NB4 (cell line): ENCODE measurements around the gene TMEM63B.

Source experiments
- DNase-seq: peaks from one replicate; pipeline ENCODE4 v3.0.0; 2010; ENCODE audit warnings: low read depth
- H3K4me3 ChIP-seq: one replicate; pipeline ENCODE4 v1.5.1; 2011; ENCODE audit warnings: mild to moderate bottlenecking, low read depth, low read length, moderate library complexity
- CTCF ChIP-seq: IDR thresholded peaks from one replicate; pipeline ENCODE4 v1.5.1; 2012; ENCODE audit warnings: low read depth, low read length
- MAX ChIP-seq: IDR thresholded peaks from 2 replicates; pipeline ENCODE4 v1.6.1; 2011; ENCODE audit warnings: low read depth, low read length
- MYC ChIP-seq: IDR thresholded peaks from 2 replicates; pipeline ENCODE4 v1.6.1; 2011; ENCODE audit warnings: low read depth, low read length
- POLR2A ChIP-seq: IDR thresholded peaks from 2 replicates; pipeline ENCODE4 v1.6.1; 2011; ENCODE audit warnings: mild to moderate bottlenecking; ENCODE audit not compliant: insufficient read length; ENCODE audit errors: extremely low read depth

Gene TMEM63B

GRCh38 chr6:44150317-44150917 is 23.1 kb downstream of the TMEM63B start:
- H3K4me3 ChIP-seq = no peak overlapping the region
- DNase-seq = no peak
- TF ChIP-seq CTCF (no peak), MAX (no peak), POLR2A (no peak), MYC (no peak)

- DNase-seq = peak; percentile 87
- TF ChIP-seq CTCF (peak; percentile 99), MAX (peak; percentile 59), MYC (no peak)
- no peak overlapping the region for H3K4me3 ChIP-seq
Observed at GRCh38 chr6:44151348-44152108, 24.2 kb downstream of the TMEM63B start.

GRCh38 chr6:44152109-44152461 is 24.7 kb downstream of the TMEM63B start:
- H3K4me3 ChIP-seq = no peak overlapping the region
- no peak for DNase-seq
- TF ChIP-seq CTCF (no peak), MAX (no peak), POLR2A (no peak), MYC (no peak)

- DNase-seq = no peak
- H3K4me3 ChIP-seq = no peak overlapping the region
- TF ChIP-seq MAX = no peak
- TF ChIP-seq POLR2A = no peak
- no peak for TF ChIP-seq CTCF
- TF ChIP-seq MYC = no peak
Observed at GRCh38 chr6:44152533-44152932, 25.2 kb downstream of the TMEM63B start.

- no peak for DNase-seq
- TF ChIP-seq MAX (no peak), POLR2A (no peak), MYC (no peak), CTCF (no peak)
- H3K4me3 ChIP-seq = no peak overlapping the region
Observed at GRCh38 chr6:44154067-44154466, 26.7 kb downstream of the TMEM63B start.
